Heart right ventricle (tissue), 16 donors: ENCODE data around the gene RNASE1. TPM values are rescaled to one million over a fixed set of nuclear protein-coding genes. Genes with fewer than 3 reads are reported as not detected.
A peak's percentile ranks its signal among the peaks of the same experiment; 100 is the strongest.

Experiments
- ATAC-seq, 8 donors: fragments of 200-7000 bp; cut with Tn5 transposase; one replicate each; pipeline ENCODE4 v1.9.1; 2020; ENCODE audit warnings: mild to moderate bottlenecking in 8 of 8, moderate library complexity in 8 of 8, moderate number of reproducible peaks in 1 of 8
- DNase-seq, 2 donors: peaks; one replicate each; pipeline ENCODE4 v3.0.0-alpha.2; 2020
- H3K27ac ChIP-seq, 10 donors: fragments of 200-600 bp; sonication (generic) in 2 of 10; one replicate each; pipeline versions ENCODE4 v1.5.0 to v1.8.0; 2020 to 2022; ENCODE audit warnings: mild to moderate bottlenecking in 3 of 10
- H3K27me3 ChIP-seq, 7 donors: fragments of 200-600 bp; one replicate each; pipeline ENCODE4 v1.8.0; 2021 to 2022; ENCODE audit warnings: mild to moderate bottlenecking in 2 of 7
- H3K36me3 ChIP-seq, 9 donors: fragments of 200-600 bp; sonication (generic) in 1 of 9; one replicate each; pipeline versions ENCODE4 v1.5.0 to v1.8.0; 2020 to 2022; ENCODE audit warnings: mild to moderate bottlenecking in 2 of 9
- H3K4me1 ChIP-seq, 9 donors: fragments of 200-600 bp; sonication (generic) in 1 of 9; one replicate each; pipeline versions ENCODE4 v1.5.0 to v1.8.0; 2020 to 2022; ENCODE audit warnings: mild to moderate bottlenecking in 4 of 9
- H3K4me3 ChIP-seq, 10 donors: fragments of 200-600 bp; sonication (generic) in 2 of 10; one replicate each; pipeline versions ENCODE4 v1.5.0 to v1.8.0; 2020 to 2022; ENCODE audit warnings: mild to moderate bottlenecking in 7 of 10, moderate library complexity in 2 of 10
- H3K9me3 ChIP-seq, 11 donors: fragments of 200-600 bp in 10 of 11; sonication (generic) in 2 of 11; one replicate each; pipeline versions ENCODE4 v1.5.0 to v1.8.0; 2013 to 2022; ENCODE audit warnings: mild to moderate bottlenecking in 2 of 11, control low read depth in 1 of 11, moderate library complexity in 1 of 11
- WGBS, 2 donors: extraction: QIAGEN DNeasy Blood & Tissue Kit; methylation state at CpG; one replicate each; pipeline ENCODE4 v1.1.7; 2013; ENCODE audit warnings: inconsistent platforms in 1 of 2; 5-methylcytosine and 5-hydroxymethylcytosine counted together
- intact Hi-C, 10 donors: fragments of 100-400 bp; cut with DNase I; formaldehyde crosslinking; loops; one replicate each; pipeline versions ENCODE4 v1.11.1 to v1.14.2; 2022
- polyA plus RNA-seq, 2 donors: library from polyadenylated mRNA; stranded (reverse); fragments of 200-250 nt; gene quantifications; one replicate each; pipeline ENCODE4 v1.2.3, GENCODE V29; 2013
- total RNA-seq, 10 donors: library from RNA; stranded (reverse); fragmentation: NEBNext Ultra II Directional in 3 of 10; extraction: Animal tissue kit (Norgen Biotek cat#: 25700) in 3 of 10; gene quantifications; one replicate each; pipeline versions ENCODE4 v1.2.1 to v1.2.4, GENCODE V29; 2021 to 2023
- TF ChIP-seq, protein P1 (sequence below), 9 donors: fragments of 200-600 bp; sonication (generic) in 2 of 9; IDR thresholded peaks; one replicate each; pipeline versions ENCODE4 v1.5.0 to v1.8.0; 2021 to 2022; ENCODE audit warnings: antibody characterized with exemption in 9 of 9, mild to moderate bottlenecking in 5 of 9, moderate library complexity in 1 of 9
- donor health status: Arrhythmogenic right ventricular cardiomyopathy.
- donor health status: ischemic (EF 13 %, LVEDD 7.1; RV severe dilation, severe dysfunction).
- donor health status: healthy with polysubstance abuse.
- donor health status: DM: no; HTN: yes; CAD: no.
- donor health status: DM: no; HTN: no; CAD: no.
- donor health status: ischemic (EF 25% LVEDD 6.9; RV normal size, moderate dysfunction).
- donor health status: ischemic (EF 25% LVEDD 5.7; RV mildly dilated, moderate dysfunction).
- donor health status: healthy.
- donor health status: DM: yes; HTN: yes; CAD: no.
- donor health status: Ischemic cardiomyopathy.
- donor health status: ischemic (EF 35%, LVEDD 5.7; RV mildly dilated, moderate dysfunction).
- donor health status: nonischemic (EF 11% LVEDD 7.7; RV severe dilation, severe dysfunction).
- donor health status: DM: yes; HTN: yes; CAD: no.
- donor health status: PGD.
- donor health status: ischemic (EF 29% LVEDD 5.4; RV normal size, mild dysfunction).
- donor health status: nonischemic (EF 23%, LVEDD 6.1; RV moderate dilation, normal function).

The RNASE1 gene
- total and polyA plus RNA-seq, 12 donors, result 92.1 to 490 (median 180) TPM

GRCh38 chr14:20797164-20797563 is 5.5 kb downstream of the RNASE1 start:
- Histone ChIP-seq H3K27ac (peak overlapping the region in 5 of 10 donors; percentile 56 to 91 (median 82)), H3K9me3 (no peaks in the 10 kb centered on the region), H3K4me1 (peaks cover 3 to 70% (median 28%) of the 10 kb centered on the region in 9 donors), H3K4me3 (no peak overlapping the region), H3K27me3 (no peaks in the 10 kb centered on the region), H3K36me3 (peaks cover 0 to 3% (median 0%) of the 10 kb centered on the region in 9 donors)
- TF ChIP-seq, protein P1, sequence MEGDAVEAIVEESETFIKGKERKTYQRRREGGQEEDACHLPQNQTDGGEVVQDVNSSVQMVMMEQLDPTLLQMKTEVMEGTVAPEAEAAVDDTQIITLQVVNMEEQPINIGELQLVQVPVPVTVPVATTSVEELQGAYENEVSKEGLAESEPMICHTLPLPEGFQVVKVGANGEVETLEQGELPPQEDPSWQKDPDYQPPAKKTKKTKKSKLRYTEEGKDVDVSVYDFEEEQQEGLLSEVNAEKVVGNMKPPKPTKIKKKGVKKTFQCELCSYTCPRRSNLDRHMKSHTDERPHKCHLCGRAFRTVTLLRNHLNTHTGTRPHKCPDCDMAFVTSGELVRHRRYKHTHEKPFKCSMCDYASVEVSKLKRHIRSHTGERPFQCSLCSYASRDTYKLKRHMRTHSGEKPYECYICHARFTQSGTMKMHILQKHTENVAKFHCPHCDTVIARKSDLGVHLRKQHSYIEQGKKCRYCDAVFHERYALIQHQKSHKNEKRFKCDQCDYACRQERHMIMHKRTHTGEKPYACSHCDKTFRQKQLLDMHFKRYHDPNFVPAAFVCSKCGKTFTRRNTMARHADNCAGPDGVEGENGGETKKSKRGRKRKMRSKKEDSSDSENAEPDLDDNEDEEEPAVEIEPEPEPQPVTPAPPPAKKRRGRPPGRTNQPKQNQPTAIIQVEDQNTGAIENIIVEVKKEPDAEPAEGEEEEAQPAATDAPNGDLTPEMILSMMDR (IDR thresholded peaks at IDR 0.05), result no peak
- 86 to 90% methylated on average over 1 of the region's 1 CpG for WGBS, 2 donors
- no peak for ATAC-seq
- intact Hi-C loops, result no loop called here
- no peak for DNase-seq

DNA sequence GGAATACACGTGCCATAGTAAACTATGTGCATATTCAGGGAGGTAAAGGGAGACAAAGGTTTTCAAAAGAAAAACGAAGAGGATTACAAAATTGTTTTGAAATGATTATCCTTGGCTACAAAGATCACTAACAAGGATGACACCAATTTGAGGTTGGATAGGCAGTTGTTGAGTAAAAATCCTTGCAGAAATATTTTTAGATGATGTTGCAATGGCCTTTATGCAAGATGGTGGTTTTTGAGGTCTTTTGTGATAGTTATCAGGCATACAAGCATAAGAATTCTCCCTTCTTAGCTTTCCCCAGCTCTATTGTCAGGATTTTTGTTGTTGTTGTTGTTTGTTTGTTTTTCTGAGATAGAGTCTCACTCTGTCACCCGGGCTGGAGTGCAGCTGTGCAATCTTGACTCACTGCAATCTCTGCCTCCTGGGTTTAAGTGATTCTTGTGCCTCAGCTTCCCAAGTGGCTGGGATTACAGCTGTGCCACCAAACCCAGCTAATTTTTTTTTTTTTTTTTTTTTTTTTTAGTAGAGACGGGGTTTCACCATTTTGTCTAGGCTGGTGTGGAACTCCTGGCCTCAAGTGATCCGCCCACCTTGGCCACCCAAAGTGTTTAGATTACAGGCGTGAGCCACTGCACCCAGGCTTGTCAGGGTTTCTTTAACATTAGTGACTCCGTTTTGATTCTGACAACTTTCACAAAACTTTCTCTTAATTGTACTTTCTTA is 7.8 kb downstream of the RNASE1 start:
- DNase-seq, result no peak
- Histone ChIP-seq H3K27ac (peak overlapping the region in 1 of 10 donors; percentile 28), H3K27me3 (no peaks in the 10 kb centered on the region), H3K4me3 (no peak overlapping the region), H3K4me1 (peaks cover 3 to 55% (median 24%) of the 10 kb centered on the region in 9 donors), H3K36me3 (no peaks in the 10 kb centered on the region), H3K9me3 (no peaks in the 10 kb centered on the region)
- intact Hi-C loops, result no loop called here
- 80 to 86% methylated on average over 7 of the region's 7 CpGs for WGBS, 2 donors
- TF ChIP-seq, protein P1 (IDR thresholded peaks at IDR 0.05), result no peak
- no peak for ATAC-seq

DNA sequence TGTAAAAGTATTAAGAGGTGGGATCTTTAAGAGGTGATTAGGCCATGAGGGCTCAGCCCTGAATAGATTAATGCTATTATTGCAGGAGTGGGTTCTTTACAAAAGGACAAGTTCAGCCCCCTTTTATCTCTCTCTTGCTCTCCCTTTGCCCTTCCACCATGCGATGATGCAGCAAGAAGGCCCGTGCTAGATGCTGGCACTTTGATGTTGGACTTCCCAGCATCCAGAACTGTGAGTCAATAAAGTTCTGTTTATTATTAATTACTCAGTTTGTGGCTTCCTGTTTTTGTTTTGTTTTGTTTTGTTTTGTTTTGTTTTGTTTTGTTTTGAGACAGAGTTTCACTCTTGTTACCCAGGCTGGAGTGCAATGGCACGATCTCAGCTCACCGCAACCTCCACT is 10.1 kb downstream of the RNASE1 start:
- 90 to 95% methylated on average over 4 of the region's 4 CpGs for WGBS, 2 donors
- Histone ChIP-seq H3K9me3 (no peaks in the 10 kb centered on the region), H3K27me3 (no peaks in the 10 kb centered on the region), H3K36me3 (no peaks in the 10 kb centered on the region), H3K27ac (no peak overlapping the region), H3K4me3 (no peak overlapping the region), H3K4me1 (peaks cover 0 to 45% (median 11%) of the 10 kb centered on the region in 9 donors)
- TF ChIP-seq, protein P1 (IDR thresholded peaks at IDR 0.05), result no peak
- ATAC-seq (no peak), DNase-seq (no peak)
- intact Hi-C loops, result no loop called here

GRCh38 chr14:20791597-20791996 is 11.0 kb downstream of the RNASE1 start:
- ATAC-seq, result no peak

More at GRCh38 chr14:20791597-20791996, 11.0 kb downstream of the RNASE1 start:
- Histone ChIP-seq H3K9me3 (no peaks in the 10 kb centered on the region), H3K4me1 (peaks cover 0 to 41% (median 11%) of the 10 kb centered on the region in 9 donors), H3K4me3 (no peak overlapping the region), H3K27ac (peak overlapping the region in 3 of 10 donors; percentile 10 to 70 (median 28)), H3K36me3 (no peaks in the 10 kb centered on the region), H3K27me3 (no peaks in the 10 kb centered on the region)
- DNase-seq, result no peak
- intact Hi-C loops, result loop anchor here in 1 of 10 donors (1.0 kb wide), 1 partner anchor 26 kb away; no protein-coding TSS in a partner anchor
- WGBS, 2 donors, result 81 to 82% methylated on average over 2 of the region's 2 CpGs
- TF ChIP-seq, protein P1 (IDR thresholded peaks at IDR 0.05), result no peak
